A549 (cell line): ENCODE results near the gene NUP188. TPM values are rescaled to one million over a fixed set of nuclear protein-coding genes. Genes with fewer than 3 reads are reported as not detected.

Source experiments
- ATAC-seq, 2 experiments: fragments of 200-7000 bp in 1 of 2; fragments of >200 bp in 1 of 2; cut with Nextera tagmentation in 1 of 2; cut with Tn5 transposase in 1 of 2; 3 replicates each; pipeline versions ENCODE4 v1.8.0 to v1.9.1; 2018 to 2020; ENCODE audit warnings: mild to moderate bottlenecking in 1 of 2, moderate library complexity in 1 of 2
- CTCF ChIA-PET: fragments of 300-600 bp; sonication (Branson Sonifier 250); formaldehyde crosslinking; extraction: SDS; loops from one replicate; lab custom pipeline; 2021; ENCODE audit warnings: antibody characterized with exemption, inconsistent platforms; lab: Yijun Ruan, JAX
- POLR2A ChIA-PET: fragments of 350-600 bp; formaldehyde crosslinking; extraction: SDS; loops from one replicate; lab custom pipeline; 2021; ENCODE audit warnings: antibody characterized with exemption, inconsistent platforms; lab: Yijun Ruan, JAX
- DNase-seq, 2 experiments: peaks; one replicate each; pipeline versions ENCODE4 v3.0.0 to v3.0.0-alpha.2; 2011 to 2016; ENCODE audit warnings: low read depth in 1 of 2, low spot score in 1 of 2
- FAIRE-seq: peaks from 2 replicates; lab custom pipeline; 2011; peaks lifted over from hg19 to GRCh38; lab: Jason Lieb, UNC
- H3K27ac ChIP-seq, 2 experiments: fragments of >200 bp; sonication (Bioruptor Twin); formaldehyde crosslinking; 3 replicates each; pipeline ENCODE4 v1.5.1; 2016 to 2017
- H3K4me1 ChIP-seq: fragments of >200 bp; sonication (Bioruptor Twin); formaldehyde crosslinking; 3 replicates; pipeline ENCODE4 v1.6.1; 2016
- H3K4me2 ChIP-seq: fragments of >200 bp; sonication (Bioruptor Twin); formaldehyde crosslinking; 3 replicates; pipeline ENCODE4 v1.6.1; 2016
- H3K4me3 ChIP-seq: fragments of >200 bp; sonication (Bioruptor Twin); formaldehyde crosslinking; 3 replicates; pipeline ENCODE4 v1.5.1; 2016
- H3K9me3 ChIP-seq: fragments of >200 bp; sonication (Bioruptor Twin); formaldehyde crosslinking; 3 replicates; pipeline ENCODE4 v1.6.1; 2016
- BCL3 ChIP-seq: fragments of >200 bp; sonication (Bioruptor Twin); formaldehyde crosslinking; IDR thresholded peaks from 3 replicates; pipeline ENCODE4 v1.6.1; 2016
- BHLHE40 ChIP-seq: IDR thresholded peaks from 2 replicates; pipeline ENCODE4 v1.6.1; 2012; ENCODE audit warnings: low read depth, low read length, inconsistent platforms
- CEBPB ChIP-seq, 2 experiments: fragments of >200 bp in 1 of 2; sonication (Bioruptor Twin) in 1 of 2; formaldehyde crosslinking in 1 of 2; IDR thresholded peaks; 2 replicates each; pipeline ENCODE4 v1.6.1; 2012 to 2016
- CTCF ChIP-seq: fragments of >200 bp; sonication (Bioruptor Twin); formaldehyde crosslinking; IDR thresholded peaks from 3 replicates; pipeline ENCODE4 v1.5.1; 2016
- E2F6 ChIP-seq: IDR thresholded peaks from 2 replicates; pipeline ENCODE4 v1.6.1; 2012; ENCODE audit warnings: low read depth, borderline replicate concordance
- ELK1 ChIP-seq: fragments of 150-350 bp; IDR thresholded peaks from 2 replicates; pipeline ENCODE4 v1.6.1; 2014; ENCODE audit warnings: low read depth, mild to moderate bottlenecking, low read length
- FOSL2 ChIP-seq, 2 experiments: fragments of 450-650 bp in 1 of 2; fragments of >200 bp in 1 of 2; sonication (Bioruptor Twin) in 1 of 2; formaldehyde crosslinking; IDR thresholded peaks; 2 replicates each; pipeline versions ENCODE4 v1.5.0 to v1.6.1; 2016 to 2020; ENCODE audit warnings: mild to moderate bottlenecking in 1 of 2, moderate library complexity in 1 of 2
- FOXS1 ChIP-seq: fragments of 250-450 bp; sonication (Bioruptor Pico); IDR thresholded peaks from 2 replicates; pipeline ENCODE4 v1.5.0; 2020; ENCODE audit warnings: mild to moderate bottlenecking, moderate library complexity
- GATA3 ChIP-seq: IDR thresholded peaks from 2 replicates; pipeline ENCODE4 v1.6.1; 2012; ENCODE audit warnings: borderline replicate concordance
- HDAC2 ChIP-seq: fragments of 200-600 bp; sonication (generic); IDR thresholded peaks from 2 replicates; pipeline ENCODE4 v1.6.1; 2016
- HEYL ChIP-seq: fragments of 250-450 bp; sonication (Bioruptor Pico); IDR thresholded peaks from 2 replicates; pipeline ENCODE4 v1.8.0; 2021; ENCODE audit warnings: mild to moderate bottlenecking, moderate library complexity
- HMGXB4 ChIP-seq: fragments of 250-450 bp; sonication (Bioruptor Pico); IDR thresholded peaks from 2 replicates; pipeline ENCODE4 v1.5.0; 2021; ENCODE audit warnings: mild to moderate bottlenecking, moderate library complexity, borderline replicate concordance
- HOXB13 ChIP-seq: fragments of 250-450 bp; sonication (Bioruptor Pico); IDR thresholded peaks from 2 replicates; pipeline ENCODE4 v1.5.0; 2020; ENCODE audit warnings: low read depth, mild to moderate bottlenecking, moderate library complexity
- JUN ChIP-seq, 2 experiments: fragments of >200 bp; sonication (Bioruptor Twin); formaldehyde crosslinking; IDR thresholded peaks; 2 replicates in 1 of 2; 3 replicates in 1 of 2; pipeline ENCODE4 v1.6.1; 2016 to 2017
- JUNB ChIP-seq: fragments of >200 bp; sonication (Bioruptor Twin); formaldehyde crosslinking; IDR thresholded peaks from 2 replicates; pipeline ENCODE4 v1.6.1; 2016
- KDM1A ChIP-seq: fragments of 200-600 bp; sonication (generic); IDR thresholded peaks from 2 replicates; pipeline ENCODE4 v1.6.1; 2016; ENCODE audit warnings: low read depth, mild to moderate bottlenecking
- MAFK ChIP-seq: fragments of 450-650 bp; IDR thresholded peaks from 2 replicates; pipeline ENCODE4 v1.6.1; 2014; ENCODE audit not compliant: partially characterized antibody
- MYC ChIP-seq: IDR thresholded peaks from 2 replicates; pipeline ENCODE4 v1.6.1; 2012; ENCODE audit warnings: mild to moderate bottlenecking, inconsistent platforms, low read length, improper control_type of control experiment, borderline replicate concordance
- NPAS2 ChIP-seq: fragments of 250-450 bp; sonication (Bioruptor Pico); IDR thresholded peaks from 2 replicates; pipeline ENCODE4 v1.8.0; 2022; ENCODE audit warnings: mild to moderate bottlenecking, moderate library complexity, borderline replicate concordance
- PBX3 ChIP-seq: IDR thresholded peaks from 2 replicates; pipeline ENCODE4 v1.6.1; 2012
- POLR2AphosphoS2 ChIP-seq: conservative IDR thresholded peaks from 2 replicates; pipeline ENCODE4 v1.6.1; 2012; ENCODE audit warnings: low read length, improper control_type of control experiment, inconsistent platforms
- RAD21 ChIP-seq, 2 experiments: fragments of >200 bp in 1 of 2; sonication (Bioruptor Twin) in 1 of 2; formaldehyde crosslinking in 1 of 2; IDR thresholded peaks in 1 of 2; conservative IDR thresholded peaks in 1 of 2; 2 replicates in 1 of 2; 3 replicates in 1 of 2; pipeline ENCODE4 v1.6.1; 2012 to 2018; ENCODE audit warnings: inconsistent platforms in 1 of 2
- RCOR1 ChIP-seq: fragments of 150-350 bp; IDR thresholded peaks from 2 replicates; pipeline ENCODE4 v1.6.1; 2014; ENCODE audit warnings: antibody characterized with exemption, low read length, low read depth
- RFX5 ChIP-seq: fragments of 450-650 bp; IDR thresholded peaks from 2 replicates; pipeline ENCODE4 v1.7.1; 2014; ENCODE audit warnings: antibody characterized with exemption, mild to moderate bottlenecking, moderate library complexity
- SMC3 ChIP-seq: fragments of >200 bp; sonication (Bioruptor Twin); formaldehyde crosslinking; IDR thresholded peaks from 3 replicates; pipeline ENCODE4 v1.6.1; 2018; ENCODE audit warnings: inconsistent platforms
- SREBF2 ChIP-seq: fragments of 450-650 bp; IDR thresholded peaks from 2 replicates; pipeline ENCODE4 v1.6.1; 2014; ENCODE audit warnings: mild to moderate bottlenecking, moderate library complexity
- TFCP2L1 ChIP-seq: fragments of 250-450 bp; sonication (Bioruptor Pico); IDR thresholded peaks from 2 replicates; pipeline ENCODE4 v1.5.0; 2021; ENCODE audit warnings: mild to moderate bottlenecking
- TP53 ChIP-seq: fragments of 250-450 bp; sonication (Bioruptor Pico); IDR thresholded peaks from 2 replicates; pipeline ENCODE4 v1.5.0; 2021; ENCODE audit warnings: mild to moderate bottlenecking, moderate library complexity
- ZFP36 ChIP-seq: fragments of 450-650 bp; IDR thresholded peaks from 2 replicates; pipeline ENCODE4 v1.6.1; 2014; ENCODE audit warnings: borderline replicate concordance; ENCODE audit not compliant: partially characterized antibody
- ZNF302 ChIP-seq: fragments of 250-450 bp; sonication (Bioruptor Pico); IDR thresholded peaks from 2 replicates; pipeline ENCODE4 v1.9.0; 2021; ENCODE audit warnings: inconsistent platforms, mild to moderate bottlenecking, moderate library complexity
- ZSCAN20 ChIP-seq: fragments of 250-450 bp; sonication (Bioruptor Pico); IDR thresholded peaks from 2 replicates; pipeline ENCODE4 v1.8.0; 2022; ENCODE audit warnings: mild to moderate bottlenecking, moderate library complexity
- WGBS: methylation state at CpG from one replicate; pipeline ENCODE4 v1.1.6; 2017; ENCODE audit errors: missing lambda C conversion rate; 5-methylcytosine and 5-hydroxymethylcytosine counted together
- polyA plus RNA-seq, 4 experiments: library from polyadenylated mRNA; depleted of rRNA in 3 of 4; stranded (reverse); fragments of >200 nt; fragmentation: RNase III in 1 of 4; extraction: RNeasy Plus Mini Kit Qiagen cat#74134 plus additional on column Dnase treatment in 1 of 4; gene quantifications; 2 replicates in 3 of 4; 3 replicates in 1 of 4; pipeline ENCODE4 v1.2.3, GENCODE V29; 2011 to 2017

NUP188 gene
- polyA plus RNA-seq, 2 of the 4 experiments (the other 2 are of a cell fraction) = 33.2 to 52.3 TPM

- no peak overlapping the region for H3K4me3 ChIP-seq
- peaks cover 6% of the 10 kb centered on the region; the same call in 2 of the 3 replicates for H3K4me1 ChIP-seq
- ChIA-PET POLR2A (no interaction called here), CTCF (interaction anchor here (0.7 to 12.3 kb wide), 4 partner anchors 15 to 180 kb away, joined by 3 to 136 read pairs (median 4); no protein-coding TSS in a partner anchor)
- H3K4me2 ChIP-seq = no peak overlapping the region
- no peak overlapping the region for H3K27ac ChIP-seq
- no peak for DNase-seq
- no peak for FAIRE-seq
- ATAC-seq = no peak
- TF ChIP-seq HEYL (CRISPR knock-in tag) = no peak
- no peak for TF ChIP-seq RCOR1
- TF ChIP-seq RFX5 = no peak
- TF ChIP-seq TP53 (CRISPR knock-in tag) = no peak
- TF ChIP-seq HMGXB4 (CRISPR knock-in tag) = no peak
- TF ChIP-seq GATA3 = no peak
- no peak for TF ChIP-seq FOSL2 (IDR thresholded peaks at IDR 0.05)
- TF ChIP-seq FOSL2 (CRISPR knock-in tag; IDR thresholded peaks at IDR 0.05) = no peak
- no peak for TF ChIP-seq BCL3
- no peak for TF ChIP-seq HDAC2
- no peak for TF ChIP-seq ZNF302 (CRISPR knock-in tag)
- no peak for TF ChIP-seq ZSCAN20 (CRISPR knock-in tag)
- TF ChIP-seq PBX3 = no peak
- no peak for TF ChIP-seq FOXS1 (CRISPR knock-in tag)
- TF ChIP-seq JUNB = no peak
- TF ChIP-seq SMC3 = no peak
- TF ChIP-seq ZFP36 = no peak
- TF ChIP-seq MYC = no peak
- TF ChIP-seq SREBF2 = no peak
- no peak for TF ChIP-seq NPAS2 (CRISPR knock-in tag)
- TF ChIP-seq BHLHE40 = no peak
- TF ChIP-seq, all 56 proteins: peak for 0
- H3K9me3 ChIP-seq = no peaks in the 10 kb centered on the region
- 83% methylated on average over 8 of the region's 8 CpGs for WGBS
Observed at GRCh38 chr9:129021091-129021490, 73.6 kb downstream of the NUP188 start.

GRCh38 chr9:129022037-129022436 lies 74.5 kb downstream of the NUP188 start:
- no peak for FAIRE-seq
- H3K4me3 ChIP-seq = no peak overlapping the region
- H3K4me2 ChIP-seq = no peak overlapping the region
- POLR2A ChIA-PET = no interaction called here
- H3K4me1 ChIP-seq = peaks cover 15% of the 10 kb centered on the region
- H3K9me3 ChIP-seq = no peaks in the 10 kb centered on the region
- no peak for DNase-seq
- no peak for ATAC-seq
- no peak overlapping the region for H3K27ac ChIP-seq
- CTCF ChIA-PET = interaction anchor here (0.7 to 12.3 kb wide), 4 partner anchors 16 to 181 kb away, joined by 3 to 136 read pairs (median 4); no protein-coding TSS in a partner anchor
- 90% methylated on average over 8 of the region's 9 CpGs for WGBS
- TF ChIP-seq BHLHE40 = no peak
- no peak for TF ChIP-seq ELK1
- no peak for TF ChIP-seq RAD21 (conservative IDR thresholded peaks at IDR 0.05 in 1 of 2, IDR thresholded peaks at IDR 0.05 in 1 of 2)
- TF ChIP-seq POLR2AphosphoS2 = no peak
- TF ChIP-seq TFCP2L1 (CRISPR knock-in tag) = no peak
- TF ChIP-seq FOXS1 (CRISPR knock-in tag) = no peak
- TF ChIP-seq SMC3 = no peak
- TF ChIP-seq RFX5 = no peak
- no peak for TF ChIP-seq MAFK
- TF ChIP-seq KDM1A = no peak
- TF ChIP-seq JUNB = no peak
- no peak for TF ChIP-seq E2F6
- no peak for TF ChIP-seq JUN (IDR thresholded peaks at IDR 0.05)
- TF ChIP-seq CEBPB (IDR thresholded peaks at IDR 0.05) = no peak
- no peak for TF ChIP-seq HEYL (CRISPR knock-in tag)
- TF ChIP-seq FOSL2 (IDR thresholded peaks at IDR 0.05) = no peak
- no peak for TF ChIP-seq FOSL2 (CRISPR knock-in tag; IDR thresholded peaks at IDR 0.05)
- TF ChIP-seq CTCF = no peak
- no peak for TF ChIP-seq HOXB13 (CRISPR knock-in tag)
